ENCODE data around the gene HOOK2.
"Not testable (repeated sequence)": the region's sequence is repeated elsewhere in the genome, so short reads cannot be mapped to it uniquely, and the experiment has no call there.

Gene HOOK2

GRCh38 chr19:12720296-12720695, 55.1 kb downstream of the HOOK2 start:
- no peak for DNase-seq

- DNase-seq: no peak
Observed at GRCh38 chr19:12715929-12716328, 59.4 kb downstream of the HOOK2 start.

GRCh38 chr19:12715102-12715501, 60.2 kb downstream of the HOOK2 start:
- DNase-seq: no peak

GRCh38 chr19:12713304-12713703, 62.0 kb downstream of the HOOK2 start:
- not testable (repeated sequence) for DNase-seq

All from NCI-H1092 (cell line).